ENCODE measurements around the gene TTLL5. TPM values are rescaled to one million over a fixed set of nuclear protein-coding genes. Genes with fewer than 3 reads are reported as not detected.

TTLL5 gene
- total and polyA plus RNA-seq, 7 donors: 4.6 to 17.2 (median 9.1) TPM

- Histone ChIP-seq H3K4me1 (peaks cover 35% of the 10 kb centered on the region), H3K27ac (peak overlapping the region; percentile 84), H3K36me3 (ENCODE audit: insufficient read depth in 1 of 2, low read depth in 1 of 2) (peaks cover 0 to 15% of the 10 kb centered on the region in 2 donors), H3K9me3 (no peaks in the 10 kb centered on the region), H3K27me3 (ENCODE audit: insufficient read depth in 3 of 3, low read length in 2 of 3) (no peaks in the 10 kb centered on the region), H3K4me3 (peak overlapping the region; percentile 97)
- TF ChIP-seq, protein P1, sequence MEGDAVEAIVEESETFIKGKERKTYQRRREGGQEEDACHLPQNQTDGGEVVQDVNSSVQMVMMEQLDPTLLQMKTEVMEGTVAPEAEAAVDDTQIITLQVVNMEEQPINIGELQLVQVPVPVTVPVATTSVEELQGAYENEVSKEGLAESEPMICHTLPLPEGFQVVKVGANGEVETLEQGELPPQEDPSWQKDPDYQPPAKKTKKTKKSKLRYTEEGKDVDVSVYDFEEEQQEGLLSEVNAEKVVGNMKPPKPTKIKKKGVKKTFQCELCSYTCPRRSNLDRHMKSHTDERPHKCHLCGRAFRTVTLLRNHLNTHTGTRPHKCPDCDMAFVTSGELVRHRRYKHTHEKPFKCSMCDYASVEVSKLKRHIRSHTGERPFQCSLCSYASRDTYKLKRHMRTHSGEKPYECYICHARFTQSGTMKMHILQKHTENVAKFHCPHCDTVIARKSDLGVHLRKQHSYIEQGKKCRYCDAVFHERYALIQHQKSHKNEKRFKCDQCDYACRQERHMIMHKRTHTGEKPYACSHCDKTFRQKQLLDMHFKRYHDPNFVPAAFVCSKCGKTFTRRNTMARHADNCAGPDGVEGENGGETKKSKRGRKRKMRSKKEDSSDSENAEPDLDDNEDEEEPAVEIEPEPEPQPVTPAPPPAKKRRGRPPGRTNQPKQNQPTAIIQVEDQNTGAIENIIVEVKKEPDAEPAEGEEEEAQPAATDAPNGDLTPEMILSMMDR (IDR thresholded peaks at IDR 0.05): no peak
- intact Hi-C loops (cut with DNase I): no loop called here
- ATAC-seq (no peak), DNase-seq (no peak)
- WGBS, 3 donors: 23 to 27% (median 24%) methylated on average over 6 of the region's 6 CpGs
Observed at GRCh38 chr14:75986439-75986765, 325.4 kb downstream of the TTLL5 start.

GRCh38 chr14:75987201-75987970 is 326.3 kb downstream of the TTLL5 start:
- DNase-seq (no peak), ATAC-seq (no peak)
- no peaks in the 10 kb centered on the region for H3K27me3 ChIP-seq (ENCODE audit: insufficient read depth in 3 of 3, low read length in 2 of 3)
- H3K9me3 ChIP-seq: no peaks in the 10 kb centered on the region
- H3K4me3 ChIP-seq: no peak overlapping the region
- WGBS, 3 donors: 75 to 77% (median 76%) methylated on average over 3 of the region's 3 CpGs
- peaks cover 0 to 15% of the 10 kb centered on the region in 2 donors for H3K36me3 ChIP-seq (ENCODE audit: insufficient read depth in 1 of 2, low read depth in 1 of 2)
- no peak overlapping the region for H3K27ac ChIP-seq
- intact Hi-C loops (cut with DNase I): no loop called here
- H3K4me1 ChIP-seq: peaks cover 44% of the 10 kb centered on the region
- TF ChIP-seq, protein P1 (IDR thresholded peaks at IDR 0.05): no peak

GRCh38 chr14:75989134-75989533 is 328.1 kb downstream of the TTLL5 start:
- H3K27me3 ChIP-seq (ENCODE audit: insufficient read depth in 3 of 3, low read length in 2 of 3): no peaks in the 10 kb centered on the region
- WGBS, 3 donors: 28 to 40% (median 33%) methylated on average over 6 of the region's 6 CpGs
- H3K36me3 ChIP-seq (ENCODE audit: insufficient read depth in 1 of 2, low read depth in 1 of 2): peaks cover 0 to 22% of the 10 kb centered on the region in 2 donors
- intact Hi-C loops (cut with DNase I): no loop called here
- peak overlapping the region; percentile 60 for H3K27ac ChIP-seq
- peaks cover 45% of the 10 kb centered on the region for H3K4me1 ChIP-seq
- DNase-seq: no peak
- TF ChIP-seq, protein P1 (IDR thresholded peaks at IDR 0.05): no peak
- no peaks in the 10 kb centered on the region for H3K9me3 ChIP-seq
- no peak overlapping the region for H3K4me3 ChIP-seq
- peak; percentile 34 to 44 (median 39) for ATAC-seq

DNA sequence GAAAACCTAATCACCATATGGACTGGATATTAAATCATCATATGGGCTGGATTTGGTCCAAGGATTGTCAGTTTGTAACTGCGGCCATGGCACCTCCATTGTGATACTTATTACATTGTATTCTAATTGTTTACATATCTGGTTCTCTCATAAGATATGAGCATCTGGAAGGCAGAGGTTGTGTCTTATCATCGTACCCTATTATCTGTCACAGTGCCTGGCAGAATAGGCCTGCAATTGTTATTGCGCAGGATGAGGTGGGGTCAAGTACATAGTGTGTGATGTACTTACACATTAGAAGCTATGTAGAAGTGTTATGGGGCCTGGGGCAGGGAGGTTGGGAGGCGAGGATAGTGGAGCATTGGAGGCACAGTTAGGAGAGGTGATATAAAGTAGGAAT is 329.3 kb downstream of the TTLL5 start:
- Histone ChIP-seq H3K4me3 (no peak overlapping the region), H3K27me3 (ENCODE audit: insufficient read depth in 3 of 3, low read length in 2 of 3) (no peaks in the 10 kb centered on the region), H3K9me3 (no peaks in the 10 kb centered on the region), H3K4me1 (peaks cover 55% of the 10 kb centered on the region), H3K36me3 (ENCODE audit: insufficient read depth in 1 of 2, low read depth in 1 of 2) (peaks cover 0 to 22% of the 10 kb centered on the region in 2 donors), H3K27ac (no peak overlapping the region)
- ATAC-seq (no peak), DNase-seq (no peak)
- 95 to 97% (median 96%) methylated on average over 4 of the region's 4 CpGs for WGBS, 3 donors
- intact Hi-C loops (cut with DNase I): no loop called here
- TF ChIP-seq, protein P1 (IDR thresholded peaks at IDR 0.05): no peak

DNA sequence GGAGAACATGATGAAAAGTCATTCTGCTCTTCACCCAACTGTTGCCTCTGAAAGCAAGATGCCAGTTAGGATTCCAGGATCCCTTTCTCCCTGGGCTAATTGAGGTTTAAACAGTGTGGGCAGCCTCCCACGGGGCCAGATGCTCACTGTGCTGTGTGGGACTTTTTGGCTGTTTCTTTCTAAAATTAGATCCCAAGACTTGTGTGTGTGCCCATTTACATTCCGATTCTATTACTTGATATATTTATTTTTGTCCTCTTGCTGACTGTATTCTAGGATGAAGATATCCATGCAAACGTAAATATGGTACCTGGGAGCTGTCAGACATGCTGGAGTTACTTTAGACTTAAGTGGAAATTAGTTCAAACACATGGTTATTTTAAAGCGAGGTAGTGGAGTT is 330.7 kb downstream of the TTLL5 start:
- H3K27me3 ChIP-seq (ENCODE audit: insufficient read depth in 3 of 3, low read length in 2 of 3): no peaks in the 10 kb centered on the region
- H3K9me3 ChIP-seq: no peaks in the 10 kb centered on the region
- intact Hi-C loops (cut with DNase I): no loop called here
- no peak for DNase-seq
- TF ChIP-seq, protein P1 (IDR thresholded peaks at IDR 0.05): no peak
- peak; percentile 46 to 73 (median 72) for ATAC-seq
- H3K4me1 ChIP-seq: peaks cover 63% of the 10 kb centered on the region
- no peak overlapping the region for H3K4me3 ChIP-seq
- WGBS, 3 donors: 42 to 52% (median 47%) methylated on average over 4 of the region's 4 CpGs
- peaks cover 0 to 29% of the 10 kb centered on the region in 2 donors for H3K36me3 ChIP-seq (ENCODE audit: insufficient read depth in 1 of 2, low read depth in 1 of 2)
- peak overlapping the region; percentile 66 for H3K27ac ChIP-seq
